Suppressor macrophage treated with lipopolysaccharide for 4 hours (primary cell): Measurements from ENCODE around the gene TGFBR1.
"Not testable (repeated sequence)": the region's sequence is repeated elsewhere in the genome, so short reads cannot be mapped to it uniquely, and the experiment has no call there.

Experiments
- DNase-seq: peaks from one replicate; pipeline ENCODE4 v3.0.0-alpha.2; 2020

TGFBR1 gene

DNA sequence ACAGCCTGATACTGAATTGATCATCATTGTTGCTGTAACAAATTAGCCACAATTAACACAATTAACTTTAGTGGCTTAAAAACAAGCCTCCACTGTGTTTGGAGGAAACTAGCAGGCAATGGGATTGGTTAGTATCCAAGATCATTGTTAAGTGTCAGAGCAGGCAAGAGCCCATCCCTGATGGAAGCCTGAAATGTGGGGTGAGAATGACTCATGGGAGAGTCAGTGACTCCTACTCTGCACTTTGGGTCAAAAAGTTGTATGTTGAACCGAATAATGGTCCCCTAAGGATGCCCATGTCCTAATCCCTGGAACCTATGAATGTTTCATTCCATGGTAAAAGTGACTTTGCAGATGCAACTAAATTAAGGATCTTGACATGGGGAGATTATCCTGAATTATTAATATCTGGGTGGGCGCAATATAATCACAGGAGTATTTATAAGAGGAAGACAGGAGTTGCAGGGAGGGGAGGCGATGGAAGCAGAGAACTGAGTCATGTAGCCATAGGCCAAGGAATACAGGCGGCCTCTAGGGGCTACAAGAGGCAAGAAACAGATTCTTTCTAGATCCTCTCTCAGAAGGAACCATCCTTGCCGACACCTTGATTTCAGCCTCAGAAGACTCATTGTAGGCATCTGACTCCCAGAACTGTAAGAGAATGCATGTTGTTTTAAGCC, 88.0 kb downstream of the TGFBR1 start:
- DNase-seq = no peak

DNA sequence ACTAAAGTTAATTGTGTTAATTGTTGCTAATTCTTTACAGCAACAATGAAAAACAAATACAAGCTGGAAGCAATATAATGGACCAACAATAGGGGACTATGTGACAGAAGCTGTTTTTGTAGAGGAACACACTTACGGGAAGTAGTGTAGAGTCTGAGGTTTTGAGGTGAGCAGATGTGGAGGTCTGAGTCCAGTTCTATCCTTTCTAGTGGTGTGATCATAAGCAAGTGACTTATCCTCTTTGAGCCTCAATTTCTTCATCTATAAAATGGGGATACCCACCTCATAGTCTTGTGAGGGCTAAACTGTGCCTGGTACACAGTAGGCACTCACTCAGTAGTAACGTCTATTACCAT, 88.5 kb downstream of the TGFBR1 start:
- no peak for DNase-seq

DNA sequence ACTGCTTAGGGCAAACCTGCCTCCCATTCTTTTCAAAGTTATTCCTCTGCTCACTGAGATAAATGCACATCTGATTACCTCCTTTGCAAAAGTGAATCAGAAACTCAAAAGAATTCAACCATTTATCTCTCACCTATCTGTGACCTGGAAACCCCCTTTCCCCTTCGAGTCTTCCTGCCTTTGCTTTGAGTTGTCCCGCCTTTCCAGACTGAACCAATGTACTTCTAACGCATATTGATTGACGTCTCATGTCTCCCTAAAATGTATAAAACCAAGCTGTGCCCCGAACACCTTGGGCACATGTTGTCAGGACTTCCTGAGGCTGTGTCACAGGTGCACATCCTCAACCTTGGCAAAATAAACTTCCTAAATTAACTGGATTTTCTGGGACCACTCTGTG, 91.6 kb downstream of the TGFBR1 start:
- not testable (repeated sequence) for DNase-seq

DNA sequence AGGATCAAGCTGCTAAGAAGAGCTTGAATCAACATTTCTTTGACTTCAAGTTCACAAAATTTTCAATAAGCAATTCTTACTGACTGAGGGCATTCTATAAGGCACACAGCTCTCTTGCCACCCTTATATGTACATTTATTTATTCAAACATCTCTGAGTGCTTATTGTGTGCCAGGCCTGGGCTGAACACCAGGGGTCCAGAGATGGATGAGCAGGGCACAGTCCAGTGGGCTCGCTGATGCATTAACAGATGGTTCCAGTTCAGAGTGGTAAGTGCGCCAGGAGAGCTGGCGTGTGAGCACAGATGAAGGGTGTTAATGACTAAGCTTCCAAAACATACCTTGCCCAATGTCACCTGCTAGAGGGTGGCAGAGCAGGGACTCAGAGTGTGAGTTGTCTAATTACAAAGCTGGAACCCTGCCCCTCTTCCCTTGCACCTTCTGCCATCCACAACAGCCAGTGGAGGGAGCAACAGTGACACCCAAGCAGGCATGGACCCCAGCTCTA, 92.3 kb downstream of the TGFBR1 start:
- DNase-seq = no peak

DNA sequence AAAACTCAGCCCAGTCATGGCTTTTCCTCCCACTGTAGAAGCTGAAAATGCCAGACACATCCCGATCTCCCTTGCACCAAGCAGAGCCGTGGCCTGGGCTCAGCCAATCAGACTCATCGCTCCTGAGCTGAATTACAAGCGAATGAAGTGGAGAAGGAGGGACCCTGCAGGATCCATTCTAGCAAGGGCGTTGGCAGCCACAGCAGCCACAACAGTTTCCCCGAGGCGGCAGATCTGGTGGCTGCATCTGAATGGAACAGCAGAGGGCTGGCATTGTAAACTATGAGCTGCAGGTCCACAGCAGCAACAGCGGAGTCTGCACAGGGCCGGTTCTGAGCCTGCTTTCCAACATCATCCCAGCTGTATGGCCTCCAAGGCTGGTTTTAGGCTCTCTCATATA, 93.1 kb downstream of the TGFBR1 start:
- DNase-seq = no peak

DNA sequence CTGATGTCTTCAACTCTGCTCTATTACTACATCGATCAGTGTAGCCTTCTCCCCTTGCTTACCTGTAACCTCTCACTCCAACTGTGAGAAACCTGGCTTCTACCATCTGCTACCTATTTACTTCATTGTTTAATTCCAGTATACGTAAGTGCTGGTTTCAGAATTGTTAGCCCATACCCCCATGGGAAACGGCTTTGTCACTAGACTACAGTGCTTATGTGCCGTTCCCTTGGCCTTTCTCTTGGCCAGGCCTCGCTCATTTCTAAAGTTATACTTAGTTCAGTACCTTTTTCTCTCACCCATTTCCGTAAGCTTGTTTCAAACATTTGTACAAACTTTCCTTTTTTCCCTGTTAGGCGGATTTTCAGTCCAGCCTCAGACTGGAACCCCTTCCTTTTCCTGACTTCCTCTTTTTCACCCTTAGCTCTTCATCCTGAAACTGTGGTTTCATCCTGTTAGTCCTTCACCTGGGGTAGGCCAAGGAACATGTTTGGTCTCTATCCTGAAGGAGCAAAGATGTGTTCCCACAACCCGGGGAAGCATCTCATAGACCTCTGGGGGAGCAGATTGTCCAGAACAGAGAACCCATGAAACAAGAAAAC, 95.1 kb downstream of the TGFBR1 start:
- no peak for DNase-seq

DNA sequence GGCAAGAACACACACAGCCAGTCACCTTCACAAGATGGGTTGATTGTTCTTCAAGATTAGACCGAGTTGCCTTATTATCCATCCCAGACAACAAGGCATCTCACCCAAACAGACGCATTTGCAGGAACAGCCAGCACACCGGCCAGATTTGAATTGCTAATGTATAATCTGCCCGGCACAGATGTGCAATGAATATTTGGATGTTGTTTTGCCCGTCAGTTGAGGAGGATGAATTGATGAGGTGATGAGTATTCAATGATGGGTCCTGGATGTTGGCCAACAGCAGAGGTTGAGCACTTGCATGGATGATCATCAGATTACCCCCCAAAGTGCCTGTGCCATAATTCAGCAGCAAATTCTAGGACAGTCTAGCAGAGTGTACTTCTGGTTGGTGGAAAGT, 96.7 kb downstream of the TGFBR1 start:
- no peak for DNase-seq
